ENCODE data around the gene VSIG10.

Gene VSIG10

GRCh38 chr12:118126119-118126757, 22.4 kb upstream of the VSIG10 start:
- Histone ChIP-seq H3K27ac (ENCODE audit: low read depth, low read length) (no peak overlapping the region), H4K20me1 (ENCODE audit: control insufficient read depth, insufficient read depth, low read depth, low read length) (no peaks in the 10 kb centered on the region), H3K4me1 (ENCODE audit: control insufficient read depth, low read length) (no peaks in the 10 kb centered on the region), H3F3A (ENCODE audit: control insufficient read depth, insufficient read depth) (no peaks in the 10 kb centered on the region), H3K27me3 (ENCODE audit: control insufficient read depth, low read length) (no peaks in the 10 kb centered on the region), H3K79me2 (ENCODE audit: control insufficient read depth, low read length) (no peaks in the 10 kb centered on the region), H3K4me3 (ENCODE audit: low read length) (no peak overlapping the region), H3K9me2 (replicated peaks; ENCODE audit: control insufficient read depth, low read length) (no peaks in the 10 kb centered on the region), H3K9me3 (ENCODE audit: control insufficient read depth, insufficient read depth, low read length) (no peaks in the 10 kb centered on the region), H3K36me3 (ENCODE audit: control insufficient read depth, low read length) (no peaks in the 10 kb centered on the region), H3K4me2 (ENCODE audit: low read length) (no peak overlapping the region)
- TF ChIP-seq, protein P1, sequence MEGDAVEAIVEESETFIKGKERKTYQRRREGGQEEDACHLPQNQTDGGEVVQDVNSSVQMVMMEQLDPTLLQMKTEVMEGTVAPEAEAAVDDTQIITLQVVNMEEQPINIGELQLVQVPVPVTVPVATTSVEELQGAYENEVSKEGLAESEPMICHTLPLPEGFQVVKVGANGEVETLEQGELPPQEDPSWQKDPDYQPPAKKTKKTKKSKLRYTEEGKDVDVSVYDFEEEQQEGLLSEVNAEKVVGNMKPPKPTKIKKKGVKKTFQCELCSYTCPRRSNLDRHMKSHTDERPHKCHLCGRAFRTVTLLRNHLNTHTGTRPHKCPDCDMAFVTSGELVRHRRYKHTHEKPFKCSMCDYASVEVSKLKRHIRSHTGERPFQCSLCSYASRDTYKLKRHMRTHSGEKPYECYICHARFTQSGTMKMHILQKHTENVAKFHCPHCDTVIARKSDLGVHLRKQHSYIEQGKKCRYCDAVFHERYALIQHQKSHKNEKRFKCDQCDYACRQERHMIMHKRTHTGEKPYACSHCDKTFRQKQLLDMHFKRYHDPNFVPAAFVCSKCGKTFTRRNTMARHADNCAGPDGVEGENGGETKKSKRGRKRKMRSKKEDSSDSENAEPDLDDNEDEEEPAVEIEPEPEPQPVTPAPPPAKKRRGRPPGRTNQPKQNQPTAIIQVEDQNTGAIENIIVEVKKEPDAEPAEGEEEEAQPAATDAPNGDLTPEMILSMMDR (IDR thresholded peaks at IDR 0.05; ENCODE audit: low read depth, low read length, poor library complexity, severe bottlenecking), result no peak
- TF ChIP-seq EZH2phosphoT487 (IDR thresholded peaks at IDR 0.05; ENCODE audit: borderline replicate concordance, low read length), result no peak

GRCh38 chr12:118125743-118126118, 21.9 kb upstream of the VSIG10 start:
- no peaks in the 10 kb centered on the region for H3K27me3 ChIP-seq (ENCODE audit: control insufficient read depth, low read length)
- H3K4me3 ChIP-seq (ENCODE audit: low read length), result no peak overlapping the region
- peaks cover under 1% of the 10 kb centered on the region for H3K4me1 ChIP-seq (ENCODE audit: control insufficient read depth, low read length)
- no peak for TF ChIP-seq EZH2phosphoT487 (IDR thresholded peaks at IDR 0.05; ENCODE audit: borderline replicate concordance, low read length)
- TF ChIP-seq, protein P1 (IDR thresholded peaks at IDR 0.05; ENCODE audit: low read depth, low read length, poor library complexity, severe bottlenecking), result no peak
- H3K9me2 ChIP-seq (replicated peaks; ENCODE audit: control insufficient read depth, low read length), result no peaks in the 10 kb centered on the region
- H4K20me1 ChIP-seq (ENCODE audit: control insufficient read depth, insufficient read depth, low read depth, low read length), result no peaks in the 10 kb centered on the region
- no peaks in the 10 kb centered on the region for H3K36me3 ChIP-seq (ENCODE audit: control insufficient read depth, low read length)
- H3K27ac ChIP-seq (ENCODE audit: low read depth, low read length), result no peak overlapping the region
- H3F3A ChIP-seq (ENCODE audit: control insufficient read depth, insufficient read depth), result no peaks in the 10 kb centered on the region
- H3K79me2 ChIP-seq (ENCODE audit: control insufficient read depth, low read length), result no peaks in the 10 kb centered on the region
- H3K4me2 ChIP-seq (ENCODE audit: low read length), result no peak overlapping the region
- H3K9me3 ChIP-seq (ENCODE audit: control insufficient read depth, insufficient read depth, low read length), result no peaks in the 10 kb centered on the region

DNA sequence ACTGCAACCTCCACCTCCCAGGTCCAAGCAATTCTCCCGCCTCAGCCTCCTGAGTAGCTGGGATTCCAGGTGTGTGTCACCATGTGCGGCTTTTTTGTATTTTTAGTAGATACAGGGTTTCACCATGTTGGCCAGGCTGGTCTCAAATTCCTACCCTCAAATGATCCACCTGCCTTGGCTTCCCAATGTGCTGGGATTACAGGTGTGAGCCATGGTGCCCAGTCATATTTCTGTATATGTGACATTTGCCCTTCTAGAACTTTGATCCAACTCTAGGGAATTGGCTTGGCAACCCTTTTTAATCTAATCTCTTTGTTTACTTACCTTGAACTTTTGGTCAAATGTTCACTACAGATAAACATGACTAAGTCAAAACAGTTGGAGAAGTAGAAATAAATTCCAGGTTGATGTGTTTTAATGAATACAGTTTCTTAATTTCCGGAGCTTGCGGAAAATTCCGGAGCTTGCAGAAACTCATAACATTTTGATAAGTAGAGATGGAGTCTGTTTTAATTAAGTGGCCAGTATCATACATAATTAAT, 20.6 kb upstream of the VSIG10 start:
- Histone ChIP-seq H4K20me1 (ENCODE audit: control insufficient read depth, insufficient read depth, low read depth, low read length) (no peaks in the 10 kb centered on the region), H3K27me3 (ENCODE audit: control insufficient read depth, low read length) (no peaks in the 10 kb centered on the region), H3K27ac (ENCODE audit: low read depth, low read length) (no peak overlapping the region), H3K9me3 (ENCODE audit: control insufficient read depth, insufficient read depth, low read length) (no peaks in the 10 kb centered on the region), H3K4me1 (ENCODE audit: control insufficient read depth, low read length) (peaks cover 4% of the 10 kb centered on the region), H3K4me2 (ENCODE audit: low read length) (no peak overlapping the region), H3F3A (ENCODE audit: control insufficient read depth, insufficient read depth) (no peaks in the 10 kb centered on the region), H3K79me2 (ENCODE audit: control insufficient read depth, low read length) (no peaks in the 10 kb centered on the region), H3K36me3 (ENCODE audit: control insufficient read depth, low read length) (no peaks in the 10 kb centered on the region), H3K4me3 (ENCODE audit: low read length) (no peak overlapping the region), H3K9me2 (replicated peaks; ENCODE audit: control insufficient read depth, low read length) (no peaks in the 10 kb centered on the region)
- TF ChIP-seq EZH2phosphoT487 (IDR thresholded peaks at IDR 0.05; ENCODE audit: borderline replicate concordance, low read length), result no peak
- TF ChIP-seq, protein P1 (IDR thresholded peaks at IDR 0.05; ENCODE audit: low read depth, low read length, poor library complexity, severe bottlenecking), result no peak

Data from DOHH2 (cell line).